ENCODE data around the gene PHOSPHO2.
A peak's percentile ranks its signal among the peaks of the same experiment; 100 is the strongest.

PHOSPHO2 gene

DNA sequence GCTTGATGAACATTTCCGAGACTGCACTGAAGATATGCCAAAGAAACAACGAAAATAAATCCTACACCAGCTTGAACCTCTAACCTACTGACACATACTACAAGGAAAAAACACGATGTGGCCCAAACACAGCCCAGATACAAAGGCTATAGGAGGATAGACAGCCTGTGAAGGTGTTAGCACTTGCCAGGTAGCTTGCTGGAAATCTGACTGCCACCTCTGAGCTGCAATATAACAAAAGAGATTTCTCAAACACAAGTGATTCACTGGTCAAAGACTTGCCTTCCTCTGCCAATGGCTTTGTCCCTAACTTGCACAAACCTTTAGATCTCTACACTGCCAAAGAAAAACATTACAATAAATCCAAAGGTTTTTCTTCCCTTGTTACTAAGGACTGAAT lies 21.2 kb upstream of the PHOSPHO2 start:
- no peak overlapping the region for H3K4ac ChIP-seq (ENCODE audit: low read depth in 1 of 2, low read length in 2 of 2)
- no peak for DNase-seq
- H3K79me1 ChIP-seq (replicated peaks; ENCODE audit: low read length, poor library complexity, severe bottlenecking), result no peaks in the 10 kb centered on the region
- no peak overlapping the region for H2BK5ac ChIP-seq (ENCODE audit: low read depth, low read length, poor library complexity, severe bottlenecking)
- 69% methylated on average over 1 of the region's 3 CpGs for WGBS
- H3K18ac ChIP-seq (ENCODE audit: low read depth in 1 of 2, low read length in 2 of 2), result no peak overlapping the region
- H3K9ac ChIP-seq (ENCODE audit: low read length), result no peak overlapping the region
- H3K23ac ChIP-seq (ENCODE audit: low read length in 2 of 2), result no peak overlapping the region
- no peak overlapping the region for H3K4me2 ChIP-seq (ENCODE audit: low read length, poor library complexity, severe bottlenecking)
- H3K27ac ChIP-seq (ENCODE audit: low read length, poor library complexity, severe bottlenecking), result no peak overlapping the region
- H3K36me3 ChIP-seq (ENCODE audit: control insufficient read depth in 1 of 2, insufficient read depth in 2 of 2, low read depth in 1 of 2, low read length in 2 of 2), result no peaks in the 10 kb centered on the region
- H4K91ac ChIP-seq (ENCODE audit: low read length), result no peak overlapping the region
- H3K9me3 ChIP-seq (ENCODE audit: control insufficient read depth, low read length), result no peaks in the 10 kb centered on the region
- no peak overlapping the region for H4K8ac ChIP-seq (ENCODE audit: low read length)
- peak overlapping the region; percentile 69 for H2BK15ac ChIP-seq (ENCODE audit: low read depth, poor library complexity, severe bottlenecking)
- no peak overlapping the region for H3K4me3 ChIP-seq (ENCODE audit: insufficient read depth in 1 of 2, low read depth in 1 of 2, low read length in 2 of 2)
- no peak overlapping the region for H2BK120ac ChIP-seq (ENCODE audit: low read depth, low read length)
- H3K4me1 ChIP-seq (ENCODE audit: control insufficient read depth, insufficient read depth, low read depth, low read length), result no peaks in the 10 kb centered on the region
- H3K14ac ChIP-seq (ENCODE audit: low read length in 2 of 2), result no peak overlapping the region
- H3K27me3 ChIP-seq (ENCODE audit: control insufficient read depth in 1 of 2, insufficient read depth in 1 of 2, low read length in 2 of 2), result no peaks in the 10 kb centered on the region
- no peak overlapping the region for H2AK5ac ChIP-seq (ENCODE audit: low read length, severe bottlenecking)
- no peak overlapping the region for H2AFZ ChIP-seq (ENCODE audit: low read depth, low read length)
- H2BK12ac ChIP-seq (ENCODE audit: low read length in 2 of 2), result no peak overlapping the region

DNA sequence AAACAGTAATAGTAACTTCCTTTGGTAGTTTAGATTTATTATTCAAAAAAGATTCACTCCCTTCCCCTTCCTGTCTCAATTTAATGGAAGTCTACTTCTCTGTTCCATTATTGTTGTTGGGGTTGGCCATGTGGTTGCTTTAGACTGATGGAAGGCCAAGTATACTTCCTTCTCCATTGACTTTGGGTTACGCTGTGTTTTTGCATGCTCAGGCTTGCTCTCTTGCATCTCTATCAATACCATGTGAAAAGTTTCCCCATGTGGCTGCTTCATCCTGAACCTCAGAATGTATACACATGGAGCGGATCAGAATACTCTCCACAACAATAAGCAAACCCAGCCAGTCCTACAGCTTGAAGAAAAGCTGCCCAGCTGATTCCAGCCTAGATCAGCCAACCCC lies 20.3 kb upstream of the PHOSPHO2 start:
- no peak overlapping the region for H4K91ac ChIP-seq (ENCODE audit: low read length)
- no peak overlapping the region for H3K14ac ChIP-seq (ENCODE audit: low read length in 2 of 2)
- no peaks in the 10 kb centered on the region for H3K36me3 ChIP-seq (ENCODE audit: control insufficient read depth in 1 of 2, insufficient read depth in 2 of 2, low read depth in 1 of 2, low read length in 2 of 2)
- no peak overlapping the region for H3K23ac ChIP-seq (ENCODE audit: low read length in 2 of 2)
- H3K18ac ChIP-seq (ENCODE audit: low read depth in 1 of 2, low read length in 2 of 2), result no peak overlapping the region
- no peak overlapping the region for H2BK5ac ChIP-seq (ENCODE audit: low read depth, low read length, poor library complexity, severe bottlenecking)
- H2AK5ac ChIP-seq (ENCODE audit: low read length, severe bottlenecking), result no peak overlapping the region
- DNase-seq, result no peak
- WGBS, result 100% methylated on average over 2 of the region's 2 CpGs
- no peak overlapping the region for H3K4ac ChIP-seq (ENCODE audit: low read depth in 1 of 2, low read length in 2 of 2)
- no peaks in the 10 kb centered on the region for H3K79me1 ChIP-seq (replicated peaks; ENCODE audit: low read length, poor library complexity, severe bottlenecking)
- no peak overlapping the region for H2BK12ac ChIP-seq (ENCODE audit: low read length in 2 of 2)
- no peak overlapping the region for H3K4me2 ChIP-seq (ENCODE audit: low read length, poor library complexity, severe bottlenecking)
- H2AFZ ChIP-seq (ENCODE audit: low read depth, low read length), result no peak overlapping the region
- no peak overlapping the region for H4K8ac ChIP-seq (ENCODE audit: low read length)
- no peaks in the 10 kb centered on the region for H3K27me3 ChIP-seq (ENCODE audit: control insufficient read depth in 1 of 2, insufficient read depth in 1 of 2, low read length in 2 of 2)
- H2BK120ac ChIP-seq (ENCODE audit: low read depth, low read length), result no peak overlapping the region
- H3K27ac ChIP-seq (ENCODE audit: low read length, poor library complexity, severe bottlenecking), result no peak overlapping the region
- no peak overlapping the region for H2BK15ac ChIP-seq (ENCODE audit: low read depth, poor library complexity, severe bottlenecking)
- H3K9me3 ChIP-seq (ENCODE audit: control insufficient read depth, low read length), result no peaks in the 10 kb centered on the region
- H3K4me3 ChIP-seq (ENCODE audit: insufficient read depth in 1 of 2, low read depth in 1 of 2, low read length in 2 of 2), result no peak overlapping the region
- no peak overlapping the region for H3K9ac ChIP-seq (ENCODE audit: low read length)
- H3K4me1 ChIP-seq (ENCODE audit: control insufficient read depth, insufficient read depth, low read depth, low read length), result no peaks in the 10 kb centered on the region

- Histone ChIP-seq H3K4me3 (ENCODE audit: insufficient read depth in 1 of 2, low read depth in 1 of 2, low read length in 2 of 2) (no peak overlapping the region), H3K27ac (ENCODE audit: low read length, poor library complexity, severe bottlenecking) (no peak overlapping the region), H4K8ac (ENCODE audit: low read length) (no peak overlapping the region), H2AFZ (ENCODE audit: low read depth, low read length) (no peak overlapping the region), H3K36me3 (ENCODE audit: control insufficient read depth in 1 of 2, insufficient read depth in 2 of 2, low read depth in 1 of 2, low read length in 2 of 2) (no peaks in the 10 kb centered on the region), H3K23ac (ENCODE audit: low read length in 2 of 2) (no peak overlapping the region), H2BK12ac (ENCODE audit: low read length in 2 of 2) (no peak overlapping the region), H2BK15ac (ENCODE audit: low read depth, poor library complexity, severe bottlenecking) (no peak overlapping the region), H2AK5ac (ENCODE audit: low read length, severe bottlenecking) (no peak overlapping the region), H3K9me3 (ENCODE audit: control insufficient read depth, low read length) (no peaks in the 10 kb centered on the region), H3K9ac (ENCODE audit: low read length) (no peak overlapping the region), H3K27me3 (ENCODE audit: control insufficient read depth in 1 of 2, insufficient read depth in 1 of 2, low read length in 2 of 2) (no peaks in the 10 kb centered on the region), H2BK5ac (ENCODE audit: low read depth, low read length, poor library complexity, severe bottlenecking) (no peak overlapping the region), H3K14ac (ENCODE audit: low read length in 2 of 2) (no peak overlapping the region), H3K4me1 (ENCODE audit: control insufficient read depth, insufficient read depth, low read depth, low read length) (no peaks in the 10 kb centered on the region), H3K4ac (ENCODE audit: low read depth in 1 of 2, low read length in 2 of 2) (no peak overlapping the region), H3K18ac (ENCODE audit: low read depth in 1 of 2, low read length in 2 of 2) (no peak overlapping the region), H2BK120ac (ENCODE audit: low read depth, low read length) (no peak overlapping the region), H3K79me1 (replicated peaks; ENCODE audit: low read length, poor library complexity, severe bottlenecking) (no peaks in the 10 kb centered on the region), H3K4me2 (ENCODE audit: low read length, poor library complexity, severe bottlenecking) (no peak overlapping the region), H4K91ac (ENCODE audit: low read length) (no peak overlapping the region)
- no peak for DNase-seq
- WGBS, result no CpG with 5 or more reads among the region's 3 CpGs
These were observed 17.9 kb upstream of the PHOSPHO2 start for GRCh38 chr2:169676357-169676756.

DNA sequence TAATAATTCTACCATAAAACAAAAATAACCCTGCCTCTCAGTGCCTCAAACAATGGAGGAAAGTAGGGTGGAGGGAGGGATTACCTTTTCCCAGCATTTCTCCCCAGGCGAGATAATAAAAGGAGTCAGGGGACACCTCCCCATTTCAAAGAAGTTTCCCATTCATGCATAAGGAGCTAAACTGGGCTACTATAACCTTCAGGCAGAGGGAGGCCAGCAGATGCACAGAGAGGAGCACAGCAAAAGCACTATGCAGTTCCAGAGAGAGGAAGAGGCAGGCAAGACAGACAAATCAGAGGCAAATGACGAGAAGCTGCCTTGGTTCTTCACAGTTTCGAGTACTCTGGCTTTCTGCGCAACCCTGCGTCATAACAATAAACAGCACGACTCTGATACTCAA lies 17.4 kb upstream of the PHOSPHO2 start:
- H3K9me3 ChIP-seq (ENCODE audit: control insufficient read depth, low read length), result no peaks in the 10 kb centered on the region
- no peak overlapping the region for H3K4me3 ChIP-seq (ENCODE audit: insufficient read depth in 1 of 2, low read depth in 1 of 2, low read length in 2 of 2)
- H3K23ac ChIP-seq (ENCODE audit: low read length in 2 of 2), result no peak overlapping the region
- no peaks in the 10 kb centered on the region for H3K27me3 ChIP-seq (ENCODE audit: control insufficient read depth in 1 of 2, insufficient read depth in 1 of 2, low read length in 2 of 2)
- H4K8ac ChIP-seq (ENCODE audit: low read length), result no peak overlapping the region
- no peak for DNase-seq
- H2BK12ac ChIP-seq (ENCODE audit: low read length in 2 of 2), result no peak overlapping the region
- H2BK120ac ChIP-seq (ENCODE audit: low read depth, low read length), result no peak overlapping the region
- H3K18ac ChIP-seq (ENCODE audit: low read depth in 1 of 2, low read length in 2 of 2), result no peak overlapping the region
- no peak overlapping the region for H2AK5ac ChIP-seq (ENCODE audit: low read length, severe bottlenecking)
- 87% methylated on average over 6 of the region's 6 CpGs for WGBS
- H3K36me3 ChIP-seq (ENCODE audit: control insufficient read depth in 1 of 2, insufficient read depth in 2 of 2, low read depth in 1 of 2, low read length in 2 of 2), result no peaks in the 10 kb centered on the region
- no peak overlapping the region for H2BK5ac ChIP-seq (ENCODE audit: low read depth, low read length, poor library complexity, severe bottlenecking)
- H2BK15ac ChIP-seq (ENCODE audit: low read depth, poor library complexity, severe bottlenecking), result no peak overlapping the region
- no peak overlapping the region for H2AFZ ChIP-seq (ENCODE audit: low read depth, low read length)
- H3K27ac ChIP-seq (ENCODE audit: low read length, poor library complexity, severe bottlenecking), result no peak overlapping the region
- H4K91ac ChIP-seq (ENCODE audit: low read length), result no peak overlapping the region
- H3K4me1 ChIP-seq (ENCODE audit: control insufficient read depth, insufficient read depth, low read depth, low read length), result no peaks in the 10 kb centered on the region
- no peak overlapping the region for H3K4ac ChIP-seq (ENCODE audit: low read depth in 1 of 2, low read length in 2 of 2)
- no peak overlapping the region for H3K4me2 ChIP-seq (ENCODE audit: low read length, poor library complexity, severe bottlenecking)
- H3K9ac ChIP-seq (ENCODE audit: low read length), result no peak overlapping the region
- no peaks in the 10 kb centered on the region for H3K79me1 ChIP-seq (replicated peaks; ENCODE audit: low read length, poor library complexity, severe bottlenecking)
- H3K14ac ChIP-seq (ENCODE audit: low read length in 2 of 2), result no peak overlapping the region

Measured in mesenchymal stem cell (in vitro differentiated cells and primary cell).